Glomerular visceral epithelial cell (primary cell): ENCODE results near the gene NEURL1B.

Experiments used
- DNase-seq: peaks from one replicate; pipeline ENCODE4 v3.0.0-alpha.2; 2016; ENCODE audit errors: extremely low spot score

The NEURL1B gene

GRCh38 chr5:172714491-172715420 is 73.7 kb downstream of the NEURL1B start:
- DNase-seq = peak; percentile 73

GRCh38 chr5:172715421-172715780 is 74.3 kb downstream of the NEURL1B start:
- no peak for DNase-seq

GRCh38 chr5:172715931-172716682 is 75.0 kb downstream of the NEURL1B start:
- DNase-seq = no peak

- peak; percentile 87 for DNase-seq
Observed at GRCh38 chr5:172716796-172717313, 75.8 kb downstream of the NEURL1B start.

GRCh38 chr5:172717481-172718195 is 76.6 kb downstream of the NEURL1B start:
- no peak for DNase-seq

- DNase-seq = no peak
Observed at GRCh38 chr5:172718527-172719114, 77.6 kb downstream of the NEURL1B start.

GRCh38 chr5:172719211-172719610 is 78.1 kb downstream of the NEURL1B start:
- no peak for DNase-seq

- no peak for DNase-seq
Observed at GRCh38 chr5:172720655-172721054, 79.6 kb downstream of the NEURL1B start.

GRCh38 chr5:172721455-172722326 is 80.6 kb downstream of the NEURL1B start:
- no peak for DNase-seq

- no peak for DNase-seq
Observed at GRCh38 chr5:172722327-172722815, 81.3 kb downstream of the NEURL1B start.

- DNase-seq = no peak
Observed at GRCh38 chr5:172723508-172723907, 82.4 kb downstream of the NEURL1B start.

GRCh38 chr5:172724242-172725183 is 83.5 kb downstream of the NEURL1B start:
- DNase-seq = no peak

- no peak for DNase-seq
Observed at GRCh38 chr5:172725273-172725672, 84.2 kb downstream of the NEURL1B start.

GRCh38 chr5:172725785-172726184 is 84.7 kb downstream of the NEURL1B start:
- DNase-seq = no peak

GRCh38 chr5:172726966-172727365 is 85.9 kb downstream of the NEURL1B start:
- no peak for DNase-seq

- no peak for DNase-seq
Observed at GRCh38 chr5:172727551-172727950, 86.5 kb downstream of the NEURL1B start.

GRCh38 chr5:172728481-172729241 is 87.6 kb downstream of the NEURL1B start:
- DNase-seq = no peak

GRCh38 chr5:172729588-172729987 is 88.5 kb downstream of the NEURL1B start:
- no peak for DNase-seq

GRCh38 chr5:172730222-172730621 is 89.2 kb downstream of the NEURL1B start:
- no peak for DNase-seq
